NOMO-1 (cell line): ENCODE data around the gene ATG13.

Source experiments
- DNase-seq, 2 experiments: peaks; one replicate each; lab custom pipeline; 2025; ENCODE audit not compliant: unreplicated experiment in 2 of 2; lab: John Stamatoyannopoulos, UW

The ATG13 gene

DNA sequence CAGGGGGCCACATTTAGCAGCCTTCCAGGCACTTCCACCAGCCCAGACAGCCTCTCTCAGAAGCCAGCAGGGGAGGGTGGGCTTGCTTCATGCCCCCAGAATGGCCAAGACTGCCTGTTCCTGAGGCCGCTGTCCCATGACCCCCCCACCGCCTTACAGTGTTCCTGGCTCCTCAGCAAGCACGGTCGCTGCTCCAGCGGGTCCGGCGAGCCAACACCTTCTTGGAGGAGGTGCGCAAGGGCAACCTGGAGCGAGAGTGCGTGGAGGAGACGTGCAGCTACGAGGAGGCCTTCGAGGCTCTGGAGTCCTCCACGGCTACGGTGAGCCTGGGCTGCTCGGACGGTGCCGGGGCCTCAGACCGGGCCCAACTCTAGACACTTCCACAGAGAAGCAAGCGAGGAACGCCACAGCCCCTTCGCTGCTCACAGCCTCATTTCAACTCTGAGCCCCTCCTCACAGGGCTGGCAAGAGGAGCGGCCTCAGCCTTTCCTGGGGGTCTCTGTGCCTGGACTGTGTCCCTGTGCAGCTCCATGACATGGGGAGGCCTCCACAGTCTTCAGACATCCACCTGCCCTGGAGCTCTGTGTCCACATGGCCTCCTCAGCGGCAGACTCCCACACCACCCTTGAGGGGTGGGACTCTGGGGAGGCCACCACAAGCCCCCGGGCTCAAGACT lies 102.3 kb downstream of the ATG13 start:
- DNase-seq, result no peak

DNA sequence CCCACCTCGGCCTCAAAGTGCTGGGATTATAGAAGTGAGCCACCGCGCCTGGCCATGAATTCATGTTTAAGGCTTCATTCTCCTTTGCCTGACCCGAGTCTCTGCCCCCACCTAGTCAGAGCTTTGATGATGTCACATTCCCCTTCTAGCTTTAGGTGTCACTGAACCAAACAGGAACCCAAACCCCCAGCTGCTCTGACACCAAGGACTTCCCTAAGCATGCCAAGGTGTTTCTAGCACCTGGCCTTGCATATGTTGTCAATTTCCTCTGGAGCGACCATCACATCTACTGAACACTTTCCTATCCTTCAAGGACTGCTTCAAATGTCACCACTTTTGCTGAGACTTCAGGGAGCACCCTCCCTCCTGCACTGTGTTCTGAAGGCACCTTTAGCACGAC lies 103.9 kb downstream of the ATG13 start:
- DNase-seq, result no peak

DNA sequence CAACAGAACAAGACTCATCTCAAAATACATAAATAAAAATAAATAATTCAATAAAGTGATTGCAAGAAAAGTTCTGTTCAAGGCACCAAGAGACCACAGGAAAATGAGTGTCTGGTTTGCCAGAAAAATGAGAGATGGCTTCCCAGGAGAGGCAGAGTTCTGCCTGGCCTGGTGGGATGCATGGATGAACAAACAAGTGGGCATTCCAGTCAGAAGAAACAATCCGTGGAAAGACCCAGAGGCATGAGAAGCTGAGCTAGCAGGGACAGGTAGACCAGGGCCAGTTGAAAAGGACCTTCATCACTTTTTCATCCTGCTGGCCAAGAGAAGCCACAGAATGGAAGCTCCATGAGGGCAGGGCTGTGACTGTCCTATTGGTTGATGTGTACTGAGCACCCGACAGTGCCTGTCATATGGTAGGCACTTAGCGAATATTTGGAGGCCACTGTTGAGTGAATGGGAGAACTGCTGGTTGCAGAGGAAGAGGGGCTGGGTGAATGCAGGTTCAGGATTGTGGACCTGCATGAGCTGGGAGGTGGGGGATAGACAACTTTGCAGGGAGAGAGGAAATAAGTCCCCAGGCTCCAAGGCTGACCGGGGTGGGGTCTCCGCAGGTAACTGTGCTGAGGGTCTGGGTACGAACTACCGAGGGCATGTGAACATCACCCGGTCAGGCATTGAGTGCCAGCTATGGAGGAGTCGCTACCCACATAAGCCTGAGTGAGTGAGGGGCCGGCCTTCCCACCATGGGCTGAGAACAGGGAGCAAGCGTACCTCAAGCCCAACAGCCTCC lies 105.4 kb downstream of the ATG13 start:
- no peak for DNase-seq

- no peak for DNase-seq
Measured at GRCh38 chr11:46723359-46723680, 106.0 kb downstream of the ATG13 start.

DNA sequence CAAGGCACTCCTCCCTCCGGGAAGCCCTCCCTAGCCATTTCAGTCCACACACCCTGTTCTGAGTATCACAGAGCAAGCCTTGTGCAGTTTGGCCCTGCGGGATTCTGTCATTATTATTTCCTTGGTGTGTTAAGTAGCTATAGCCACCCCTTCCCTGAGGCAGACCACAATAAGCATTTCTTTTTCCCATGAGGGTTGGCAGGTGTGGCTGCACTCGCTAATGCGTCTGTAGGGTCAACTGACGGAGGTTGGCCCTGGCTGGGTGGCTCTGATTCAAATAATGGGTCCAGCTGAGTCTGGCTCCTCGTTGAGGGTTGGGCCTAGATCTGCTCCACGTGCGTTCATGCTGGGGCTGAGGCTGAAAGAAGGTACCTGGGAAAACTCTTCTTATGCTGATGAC lies 106.7 kb downstream of the ATG13 start:
- DNase-seq, result no peak
